ENCODE measurements around the gene EXPH5. TPM values are rescaled to one million over a fixed set of nuclear protein-coding genes. Genes with fewer than 3 reads are reported as not detected.

Gene EXPH5
- total and polyA plus RNA-seq, 2 of the 8 experiments (the other 6 are each of a cell fraction or from before 2014, with no cell fraction given), result 1.1 to 11.5 TPM

DNA sequence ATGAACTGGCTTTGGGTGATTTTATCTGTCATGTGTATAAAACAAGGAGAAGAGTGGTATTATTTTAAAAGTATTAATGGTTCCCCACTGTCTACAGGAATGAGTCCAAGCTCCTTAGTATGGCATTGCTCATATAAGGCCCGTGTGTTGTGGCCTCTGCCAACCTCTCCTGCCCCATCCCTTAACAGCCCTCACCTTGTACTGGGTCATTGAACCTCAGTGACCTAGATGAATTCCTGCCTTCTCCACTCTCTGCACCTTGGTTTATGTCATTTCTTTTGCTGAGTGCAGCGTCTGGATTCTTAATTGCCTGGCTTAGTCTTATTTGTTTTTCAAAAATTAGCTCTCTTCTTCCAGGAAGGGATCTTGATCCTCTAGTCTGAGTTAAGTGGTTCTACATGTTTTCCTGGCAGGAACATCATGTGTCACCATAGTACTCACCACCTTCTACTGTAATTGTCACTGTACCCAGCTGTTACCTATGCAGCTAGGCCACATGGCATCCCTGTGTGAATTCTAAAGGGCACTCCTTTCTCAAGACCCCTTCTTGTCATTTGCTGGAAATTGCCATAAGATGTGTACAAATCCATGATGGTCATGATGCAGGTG, 59.2 kb downstream of the EXPH5 start:
- H3K9ac ChIP-seq (replicated peaks in 1 of 4; ENCODE audit: extremely low read depth in 1 of 4, low read depth in 3 of 4, low read length in 3 of 4), result no peak overlapping the region
- no peak overlapping the region for H3K18ac ChIP-seq (ENCODE audit: extremely low read depth, low read length)
- H2AFZ ChIP-seq (ENCODE audit: low read length), result no peak overlapping the region
- no peaks in the 10 kb centered on the region for H3K79me2 ChIP-seq (ENCODE audit: control insufficient read depth in 1 of 2, insufficient read depth in 2 of 2, low read length in 2 of 2)
- no peak overlapping the region for H3K4me3 ChIP-seq (ENCODE audit: extremely low read depth in 1 of 4, insufficient read depth in 2 of 4, low read depth in 3 of 4, low read length in 4 of 4)
- no peak overlapping the region for H2BK120ac ChIP-seq (replicated peaks; ENCODE audit: low read depth, low read length)
- H3K36me3 ChIP-seq (ENCODE audit: control insufficient read depth in 2 of 4, insufficient read depth in 4 of 4, low read length in 3 of 4), result no peaks in the 10 kb centered on the region
- H3K9me3 ChIP-seq (ENCODE audit: insufficient read depth in 2 of 2, low read depth in 1 of 2, low read length in 1 of 2), result no peaks in the 10 kb centered on the region
- H4K8ac ChIP-seq (ENCODE audit: extremely low read depth, insufficient read depth, low read length), result no peak overlapping the region
- no peak overlapping the region for H2AK5ac ChIP-seq (ENCODE audit: low read depth, low read length)
- H4K5ac ChIP-seq (ENCODE audit: insufficient read length, low read depth, low read length), result no peak overlapping the region
- FAIRE-seq, result no peak
- no peak overlapping the region for H2BK5ac ChIP-seq (ENCODE audit: low read depth, low read length)
- ChIA-PET POLR2A (ENCODE audit: partially characterized antibody) (interaction anchor here (1.0 kb wide), 1 partner anchor 312 kb away, joined by 3 read pairs; the partner anchor contains the start of genes ATM and NPAT), CTCF (ENCODE audit: partially characterized antibody) (interaction anchor here (0.9 kb wide), 1 partner anchor 8 kb away, joined by 4 read pairs; no protein-coding TSS in a partner anchor)
- H2BK20ac ChIP-seq (ENCODE audit: low read length), result no peak overlapping the region
- no peak overlapping the region for H3K4ac ChIP-seq (replicated peaks; ENCODE audit: insufficient read length, low read depth, low read length)
- DNase-seq (ENCODE audit: low read depth in 1 of 2, low spot score in 2 of 2), result no peak
- H2BK12ac ChIP-seq (ENCODE audit: low read depth, low read length), result no peak overlapping the region
- no peak overlapping the region for H3K56ac ChIP-seq (replicated peaks; ENCODE audit: insufficient read length, low read depth, low read length)
- no peak overlapping the region for H4K91ac ChIP-seq (replicated peaks; ENCODE audit: insufficient read length, low read length)
- H3K27me3 ChIP-seq (replicated peaks in 1 of 4; ENCODE audit: control insufficient read depth in 3 of 4, extremely low read depth in 1 of 4, insufficient read depth in 3 of 4, low read length in 3 of 4), result peaks cover 0 to 1% (median 0%) of the 10 kb centered on the region in 4 experiments; a peak in 1 of 7 replicates
- no peaks in the 10 kb centered on the region for H3K23me2 ChIP-seq (ENCODE audit: low read depth, low read length)
- no peaks in the 10 kb centered on the region for H4K20me1 ChIP-seq (replicated peaks in 1 of 2; ENCODE audit: control insufficient read depth in 1 of 2, insufficient read depth in 2 of 2, low read length in 2 of 2)
- H3K27ac ChIP-seq (ENCODE audit: low read depth, low read length), result no peak overlapping the region
- H2BK15ac ChIP-seq (ENCODE audit: low read length), result no peak overlapping the region
- WGBS, 2 experiments (ENCODE audit: extremely low coverage in 1 of 2, insufficient coverage in 1 of 2, insufficient read length in 1 of 2, insufficient replicate concordance in 2 of 2, low coverage in 1 of 2, low lambda C conversion rate in 2 of 2, missing lambda C conversion rate in 1 of 2), result 76% methylated on average over 2 of the region's 2 CpGs; no CpG with 5 or more reads in 1 of the 2 experiments
- no peak overlapping the region for H3K14ac ChIP-seq (ENCODE audit: insufficient read length)
- no peak overlapping the region for H3K23ac ChIP-seq (ENCODE audit: insufficient read length)
- no peaks in the 10 kb centered on the region for H3K4me1 ChIP-seq (replicated peaks in 1 of 4; ENCODE audit: control insufficient read depth in 3 of 4, insufficient read depth in 4 of 4, low read length in 3 of 4)
- no peaks in the 10 kb centered on the region for H3K79me1 ChIP-seq (ENCODE audit: low read depth, low read length)
- no peak overlapping the region for H3K4me2 ChIP-seq (ENCODE audit: insufficient read depth in 1 of 2, low read depth in 2 of 2, low read length in 2 of 2)
- TF ChIP-seq YY1 (IDR thresholded peaks at IDR 0.05; ENCODE audit: low read depth, low read length) (no peak), TEAD4 (IDR thresholded peaks at IDR 0.05; ENCODE audit: low read depth, low read length) (no peak), SP4 (IDR thresholded peaks at IDR 0.05; ENCODE audit: low read length) (no peak), EGR1 (IDR thresholded peaks at IDR 0.05; ENCODE audit: borderline replicate concordance, low read depth, low read length) (no peak), BRCA1 (IDR thresholded peaks at IDR 0.05; ENCODE audit: low read depth, low read length) (no peak), EZH2 (IDR thresholded peaks at IDR 0.05; ENCODE audit: low read depth, low read length, severe bottlenecking) (no peak), CEBPB (IDR thresholded peaks at IDR 0.05; ENCODE audit: low read depth, low read length) (no peak), CHD1 (IDR thresholded peaks at IDR 0.05; ENCODE audit: low read depth, low read length) (no peak), CHD2 (IDR thresholded peaks at IDR 0.05; ENCODE audit: low read length) (no peak), NRF1 (IDR thresholded peaks at IDR 0.05; ENCODE audit: low read depth, low read length) (no peak), GABPA (IDR thresholded peaks at IDR 0.05; ENCODE audit: borderline replicate concordance, insufficient read depth, low read length) (no peak)
- TF ChIP-seq, protein P1, sequence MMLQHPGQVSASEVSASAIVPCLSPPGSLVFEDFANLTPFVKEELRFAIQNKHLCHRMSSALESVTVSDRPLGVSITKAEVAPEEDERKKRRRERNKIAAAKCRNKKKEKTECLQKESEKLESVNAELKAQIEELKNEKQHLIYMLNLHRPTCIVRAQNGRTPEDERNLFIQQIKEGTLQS (IDR thresholded peaks at IDR 0.05; ENCODE audit: insufficient read depth, low read depth, low read length), result no peak
- TF ChIP-seq, protein P2, sequence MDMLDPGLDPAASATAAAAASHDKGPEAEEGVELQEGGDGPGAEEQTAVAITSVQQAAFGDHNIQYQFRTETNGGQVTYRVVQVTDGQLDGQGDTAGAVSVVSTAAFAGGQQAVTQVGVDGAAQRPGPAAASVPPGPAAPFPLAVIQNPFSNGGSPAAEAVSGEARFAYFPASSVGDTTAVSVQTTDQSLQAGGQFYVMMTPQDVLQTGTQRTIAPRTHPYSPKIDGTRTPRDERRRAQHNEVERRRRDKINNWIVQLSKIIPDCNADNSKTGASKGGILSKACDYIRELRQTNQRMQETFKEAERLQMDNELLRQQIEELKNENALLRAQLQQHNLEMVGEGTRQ (IDR thresholded peaks at IDR 0.05; ENCODE audit: low read length), result no peak
